Lung microvascular endothelial cell (primary cell): ENCODE measurements around the gene RAB22A. TPM values are rescaled to one million over a fixed set of nuclear protein-coding genes. Genes with fewer than 3 reads are reported as not detected.

Experiments used
- DNase-seq, 2 donors: peaks; one replicate each; pipeline versions ENCODE4 v3.0.0 to v3.0.0-alpha.2; 2010; ENCODE audit warnings: low read depth in 2 of 2
- total RNA-seq: library from RNA; depleted of rRNA; stranded (reverse); fragments of >200 nt; gene quantifications from 2 replicates; pipeline ENCODE4 v1.2.1, GENCODE V29; 2014

RAB22A gene
- total RNA-seq, 1 donor from 2014 or later, result 10.9 TPM

DNA sequence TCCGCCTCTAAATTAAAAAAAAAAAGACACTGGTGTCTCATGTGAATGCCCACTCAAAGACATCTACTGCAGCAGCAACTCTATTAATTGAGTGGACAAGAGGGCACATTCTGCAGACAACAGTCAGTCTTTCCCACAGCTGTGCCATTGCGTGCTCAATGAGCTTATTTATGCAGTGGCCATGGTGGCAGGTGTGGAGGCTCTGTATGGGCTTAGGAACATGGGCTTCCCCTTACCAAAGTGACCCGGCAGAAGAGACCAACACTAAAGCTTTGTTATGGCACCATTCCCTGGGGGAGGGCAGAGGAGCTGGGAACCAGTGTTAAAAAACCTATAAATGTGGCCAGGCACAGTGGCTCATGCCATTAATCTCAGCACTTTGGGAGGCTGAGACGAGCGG is 75.3 kb downstream of the RAB22A start:
- no peak for DNase-seq

DNA sequence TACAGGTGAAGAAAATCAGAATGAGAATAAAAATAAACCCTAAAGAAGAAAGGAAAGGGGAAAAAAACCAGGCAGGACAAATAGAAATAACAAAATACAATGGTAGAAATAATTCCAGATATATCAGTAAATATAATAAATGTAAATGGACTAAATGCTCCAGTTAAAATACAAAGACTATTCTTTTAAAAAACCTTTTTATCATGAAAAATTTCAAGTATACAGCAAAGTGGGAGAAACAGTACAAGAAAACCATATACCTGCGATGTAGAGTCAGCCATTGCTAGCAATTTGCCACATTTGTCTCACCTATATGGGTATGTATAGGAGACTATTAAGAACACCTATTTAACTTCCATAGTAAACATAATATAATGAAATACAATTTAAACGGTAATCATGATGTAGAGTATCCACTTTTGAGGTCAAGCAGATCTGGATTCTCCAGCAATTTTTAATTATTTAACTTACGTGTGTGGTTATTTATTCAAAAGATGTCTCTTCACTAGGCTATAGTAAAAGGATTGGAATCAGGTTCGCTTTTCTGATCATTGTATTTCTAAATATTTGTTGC is 78.6 kb downstream of the RAB22A start:
- DNase-seq, result no peak

DNA sequence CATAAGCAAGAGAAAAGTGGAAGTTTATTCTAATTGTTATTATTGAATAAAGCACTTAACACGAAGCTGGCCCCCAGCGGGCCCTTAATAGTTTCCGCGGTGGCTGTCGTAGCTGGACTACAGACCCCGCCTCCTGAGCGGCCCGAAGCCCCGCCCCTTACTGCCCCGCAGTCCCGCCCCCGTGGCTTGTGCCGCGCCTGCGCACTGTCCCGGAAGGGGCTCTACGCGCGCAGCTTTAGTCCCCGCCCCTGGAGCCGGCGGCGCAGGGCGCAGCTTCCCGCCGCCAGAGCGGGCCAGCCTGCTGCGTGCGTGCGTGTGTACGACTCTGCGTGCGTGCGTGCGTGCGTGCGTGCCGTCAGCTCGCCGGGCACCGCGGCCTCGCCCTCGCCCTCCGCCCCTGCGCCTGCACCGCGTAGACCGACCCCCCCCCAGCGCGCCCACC is 79.4 kb downstream of the RAB22A start, which contains the start of gene VAPB:
TSS of gene VAPB (plus strand) at position 348 of the 442 bp plus-strand sequence. CDS start 231 bp downstream, outside the sequence.
- peak; percentile 98 to 99 for DNase-seq

DNA sequence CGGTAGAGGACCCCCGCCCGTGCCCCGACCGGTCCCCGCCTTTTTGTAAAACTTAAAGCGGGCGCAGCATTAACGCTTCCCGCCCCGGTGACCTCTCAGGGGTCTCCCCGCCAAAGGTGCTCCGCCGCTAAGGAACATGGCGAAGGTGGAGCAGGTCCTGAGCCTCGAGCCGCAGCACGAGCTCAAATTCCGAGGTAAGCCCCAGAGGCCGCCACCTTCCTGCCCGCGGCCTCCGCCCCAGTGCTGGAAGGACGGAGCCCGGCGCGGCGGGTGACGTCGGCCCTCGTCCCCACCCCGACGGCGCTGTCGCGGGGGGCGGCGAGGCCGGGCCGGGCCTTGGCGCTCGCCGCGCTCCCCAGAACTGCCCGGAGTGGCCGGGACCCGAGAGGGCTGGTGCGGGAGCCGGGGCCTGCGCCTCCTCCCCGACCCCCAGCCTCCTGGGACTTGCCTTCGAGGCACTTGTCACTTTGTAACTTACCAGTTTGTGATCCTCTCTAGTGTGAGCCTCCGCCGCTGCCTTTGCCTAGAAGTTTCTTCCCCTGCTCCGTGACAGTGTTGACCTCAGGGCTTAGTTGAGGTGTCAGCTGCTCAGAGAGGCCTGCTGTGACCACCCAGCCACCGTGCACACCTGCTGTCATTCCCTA is 79.9 kb downstream of the RAB22A start:
- DNase-seq, result peak; percentile 59 to 71

- DNase-seq, result no peak
Measured at GRCh38 chr20:58389968-58390658, 80.6 kb downstream of the RAB22A start.

DNA sequence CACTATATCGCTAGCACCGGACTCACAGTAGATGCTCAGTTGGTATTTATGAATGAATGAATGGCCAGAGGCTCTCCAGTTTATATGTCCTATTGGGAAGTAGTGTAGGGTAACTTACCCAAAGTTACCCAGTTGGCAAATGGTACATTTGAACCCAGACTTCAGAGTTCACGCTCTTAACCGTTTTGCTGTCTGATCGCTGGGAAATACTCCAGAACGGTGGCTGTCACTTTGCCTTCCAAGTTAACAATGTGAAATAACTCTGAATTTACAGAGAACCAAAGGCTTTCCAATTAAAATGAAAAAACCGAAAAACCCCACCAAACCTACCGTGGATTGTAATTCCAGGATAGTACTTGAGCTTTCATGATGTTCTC is 81.1 kb downstream of the RAB22A start:
- DNase-seq, result no peak

- DNase-seq, result no peak
Measured at GRCh38 chr20:58392286-58392685, 82.8 kb downstream of the RAB22A start.

DNA sequence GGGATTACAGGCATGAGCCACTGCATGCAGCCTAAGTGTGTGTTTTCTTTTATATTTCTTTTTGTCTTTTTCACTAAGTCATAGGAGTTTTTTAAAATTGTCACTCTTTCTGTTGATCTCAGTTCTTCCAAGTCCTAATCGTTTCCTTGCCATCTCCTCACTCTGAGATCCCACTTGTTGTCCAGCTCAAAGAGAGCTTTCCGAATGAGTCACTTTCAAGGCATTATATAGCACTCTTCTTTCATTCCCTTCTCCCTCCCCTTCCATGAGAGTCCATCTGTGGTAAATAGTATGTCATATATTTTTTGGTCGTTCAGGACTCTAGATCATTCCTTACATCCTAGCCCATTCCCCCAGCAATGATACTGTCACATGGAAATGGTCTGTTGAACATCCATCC is 83.8 kb downstream of the RAB22A start:
- DNase-seq, result peak in 1 of 2 donors; percentile 29

DNA sequence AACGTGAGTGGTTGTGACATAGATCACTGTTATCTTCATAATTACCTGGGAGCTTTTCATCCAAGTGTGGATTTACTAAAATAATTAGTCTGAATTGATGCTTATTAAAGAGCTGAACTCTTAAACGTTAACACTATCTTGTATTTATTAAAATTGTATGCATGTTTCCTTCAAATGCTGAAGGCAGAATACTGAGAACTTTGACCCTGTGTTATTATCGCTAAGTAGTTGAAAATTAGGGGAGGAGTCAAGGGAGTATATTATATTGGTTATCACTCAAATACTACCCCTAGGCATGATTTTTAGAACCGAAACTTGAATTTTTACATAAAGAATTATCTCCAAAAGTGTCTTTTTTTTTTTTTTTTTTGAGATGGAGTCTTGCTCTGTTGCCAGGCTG is 85.3 kb downstream of the RAB22A start:
- no peak for DNase-seq

DNA sequence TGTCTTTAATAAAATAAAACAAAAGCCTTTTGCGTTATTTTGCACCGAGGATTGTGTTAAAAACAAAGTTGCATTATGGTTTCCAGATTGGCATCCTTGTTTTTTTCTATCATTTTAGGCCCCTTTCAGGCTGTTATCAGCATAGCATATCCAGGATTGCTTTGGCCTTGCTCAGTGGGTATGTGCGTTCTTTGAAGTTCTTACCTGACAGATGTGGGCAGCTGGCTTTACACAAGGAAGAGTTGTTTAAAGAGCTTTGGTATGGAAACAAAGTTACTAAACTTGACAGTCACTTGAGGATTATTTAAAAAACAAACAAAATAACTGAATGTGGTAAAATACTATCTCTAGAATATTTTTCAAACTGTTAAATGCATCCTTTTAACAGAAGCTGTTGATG is 86.1 kb downstream of the RAB22A start:
- DNase-seq, result no peak

GRCh38 chr20:58397429-58397828 is 87.9 kb downstream of the RAB22A start:
- no peak for DNase-seq

DNA sequence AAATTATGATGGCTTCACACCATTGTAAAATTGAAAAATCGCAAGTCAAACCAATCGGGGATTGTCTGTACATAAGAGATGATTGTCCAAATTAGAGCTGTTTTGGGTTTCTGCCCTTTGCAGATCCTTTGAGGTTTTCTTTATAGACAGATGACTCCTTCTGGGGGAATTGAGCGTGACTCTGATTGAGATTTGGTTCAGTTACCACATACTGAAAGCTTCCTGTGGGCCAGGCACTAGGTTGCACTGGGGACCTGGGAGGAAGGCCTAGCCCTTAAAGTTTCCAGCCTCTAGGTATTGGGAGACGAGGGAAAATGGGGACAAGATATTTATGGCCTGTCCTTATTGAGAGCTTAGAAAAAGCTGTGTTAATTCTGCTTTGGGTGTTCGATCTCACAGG is 88.7 kb downstream of the RAB22A start:
- DNase-seq, result no peak

DNA sequence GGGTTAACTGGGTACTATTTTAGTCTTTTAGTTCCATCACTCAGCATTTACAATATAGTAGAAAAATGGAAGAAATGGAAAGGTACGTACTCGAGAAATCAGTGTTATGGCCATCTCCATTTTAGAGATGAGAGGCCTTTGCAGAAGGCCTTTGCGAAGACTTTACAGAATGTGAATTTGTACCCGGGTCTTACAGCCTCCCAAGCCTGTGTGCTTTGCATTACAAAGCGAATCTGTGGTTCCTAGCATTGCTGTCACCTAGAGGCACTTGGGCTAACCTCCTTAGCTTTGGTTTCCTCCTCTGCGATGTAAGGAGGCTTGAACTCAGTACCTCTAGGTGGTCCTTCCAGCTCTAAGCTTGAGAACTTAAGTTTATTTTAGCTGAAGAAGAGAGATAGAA is 90.4 kb downstream of the RAB22A start:
- no peak for DNase-seq

- peak in 1 of 2 donors; percentile 17 for DNase-seq
Measured at GRCh38 chr20:58401162-58401561, 91.6 kb downstream of the RAB22A start.

DNA sequence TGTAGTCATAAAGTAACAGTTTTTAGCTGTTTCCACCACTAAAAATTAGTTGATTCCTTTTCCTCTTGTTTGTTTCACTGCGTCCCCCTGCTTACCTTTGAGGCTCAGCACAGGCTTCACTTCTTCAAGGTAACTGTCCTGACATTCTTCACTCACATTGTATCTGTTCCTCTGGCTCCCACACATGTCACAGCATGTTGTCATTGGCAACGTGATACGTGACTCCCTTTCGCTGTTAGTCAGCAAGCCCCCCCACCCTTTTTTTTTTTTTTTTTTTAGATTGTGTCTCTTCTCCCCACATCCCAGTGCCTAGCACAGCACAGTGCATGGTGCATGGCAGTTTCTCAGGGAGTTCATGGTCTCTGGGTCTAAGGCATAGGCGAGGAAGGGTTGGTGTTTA is 92.8 kb downstream of the RAB22A start:
- no peak for DNase-seq

DNA sequence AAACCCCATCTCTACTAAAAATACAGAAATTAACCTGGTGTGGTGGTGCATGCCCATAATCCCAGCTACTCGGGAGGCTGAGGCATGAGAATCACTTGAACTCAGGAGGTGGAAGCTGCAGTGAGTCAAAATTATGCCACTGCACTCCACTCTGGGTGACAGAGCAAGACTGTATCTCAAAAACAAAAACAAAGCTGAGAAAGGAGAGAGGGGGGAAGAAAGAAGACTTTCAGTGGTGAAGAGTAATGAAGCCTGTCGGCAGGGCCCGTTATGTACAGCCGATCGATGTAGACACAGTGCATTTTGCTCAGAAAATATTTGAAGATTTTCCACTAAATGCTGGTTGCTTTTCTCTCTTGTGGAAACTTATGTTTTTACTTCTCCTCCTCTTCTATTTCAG is 93.3 kb downstream of the RAB22A start:
- DNase-seq, result no peak

GRCh38 chr20:58403272-58403671 is 93.8 kb downstream of the RAB22A start:
- DNase-seq, result no peak

- no peak for DNase-seq
Measured at GRCh38 chr20:58405504-58406291, 96.2 kb downstream of the RAB22A start.

- DNase-seq, result no peak
Measured at GRCh38 chr20:58406422-58407001, 97.0 kb downstream of the RAB22A start.

DNA sequence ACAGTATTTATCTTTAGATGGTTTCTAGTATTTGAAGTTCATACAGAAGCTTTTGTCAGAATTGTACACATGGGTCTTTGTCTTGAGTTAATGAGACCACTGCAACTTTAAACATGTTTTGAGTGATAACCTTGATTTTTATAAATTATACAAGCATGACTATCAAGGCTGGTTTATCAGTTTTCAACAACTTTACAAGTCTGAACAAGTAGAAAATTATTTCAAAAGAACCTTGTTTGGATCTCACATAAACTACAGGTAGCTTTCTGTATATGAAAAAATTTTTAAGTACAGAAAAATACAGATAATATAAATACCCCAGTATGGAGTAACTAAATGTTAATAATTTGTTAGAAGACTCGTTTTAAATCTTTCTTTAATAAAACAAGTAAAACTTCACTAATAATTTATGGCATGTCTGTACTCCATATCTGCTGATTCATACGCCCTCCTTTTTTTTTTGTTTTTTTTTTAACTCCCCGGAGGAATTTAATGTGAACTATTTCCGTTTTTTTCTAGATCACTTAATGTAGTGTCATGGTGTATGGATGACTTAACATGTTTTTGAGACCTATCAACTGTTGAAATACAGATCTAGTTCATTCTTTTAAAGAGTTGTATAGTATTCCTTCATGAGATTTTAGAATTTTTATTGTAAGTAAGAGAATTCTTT is 97.8 kb downstream of the RAB22A start:
- DNase-seq, result peak; percentile 33 to 63

DNA sequence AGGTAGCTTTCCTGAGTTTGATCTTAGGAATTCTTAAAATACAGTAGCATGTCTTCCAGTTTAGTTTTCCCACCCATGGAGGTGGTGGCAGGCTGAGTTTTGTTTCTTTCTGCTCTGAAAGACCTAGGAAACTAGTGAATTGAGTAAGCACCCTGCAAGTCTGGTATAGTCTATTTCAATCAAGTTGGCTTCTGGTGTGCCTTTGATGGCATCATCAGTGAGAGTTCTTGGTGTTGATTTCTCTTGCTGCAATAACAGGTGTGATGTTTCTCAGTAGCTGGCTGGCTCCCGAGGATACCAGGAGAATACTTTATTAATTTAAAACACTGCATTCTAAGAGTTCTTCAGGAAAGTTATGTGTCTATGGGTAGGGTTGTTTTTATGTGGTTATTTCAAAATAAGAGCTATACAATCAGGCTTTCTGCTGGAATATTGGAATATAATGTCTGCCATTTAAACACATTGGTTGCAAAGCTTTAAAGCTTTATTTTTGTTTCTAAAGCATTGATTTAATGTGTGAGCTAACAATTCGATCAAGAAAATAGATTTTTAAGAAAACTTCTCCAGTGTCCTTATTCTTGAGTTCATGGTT is 98.5 kb downstream of the RAB22A start:
- DNase-seq, result no peak
